Neuronal stem cell (in vitro differentiated cells): ENCODE measurements around the gene DOCK4.

ENCODE experiments used
- DNase-seq: peaks from one replicate; pipeline ENCODE4 v3.0.0-alpha.2; 2013; ENCODE audit warnings: low spot score
- H2AFZ ChIP-seq: one replicate; pipeline ENCODE4 v1.6.1; 2013; ENCODE audit warnings: mild to moderate bottlenecking, low read length, inconsistent platforms
- H2AK5ac ChIP-seq: 2 replicates; pipeline ENCODE4 v1.6.1; 2013; ENCODE audit warnings: low read depth, mild to moderate bottlenecking, inconsistent platforms, low read length, moderate library complexity, mixed read lengths
- H2BK120ac ChIP-seq: 2 replicates; pipeline ENCODE4 v1.6.1; 2013; ENCODE audit warnings: low read depth, mild to moderate bottlenecking, inconsistent platforms, low read length, moderate library complexity, mixed read lengths
- H2BK12ac ChIP-seq: one replicate; pipeline ENCODE4 v1.6.1; 2013; ENCODE audit warnings: low read length, inconsistent platforms
- H2BK15ac ChIP-seq: 2 replicates; pipeline ENCODE4 v1.6.1; 2013; ENCODE audit warnings: mild to moderate bottlenecking, low read length, inconsistent platforms, mixed read lengths
- H2BK5ac ChIP-seq: one replicate; pipeline ENCODE4 v1.6.1; 2013; ENCODE audit warnings: inconsistent platforms, mild to moderate bottlenecking, low read length, moderate library complexity
- H3K14ac ChIP-seq: one replicate; pipeline ENCODE4 v1.6.1; 2013; ENCODE audit warnings: low read length, inconsistent platforms
- H3K18ac ChIP-seq: 2 replicates; pipeline ENCODE4 v1.6.1; 2013; ENCODE audit warnings: low read length, inconsistent platforms
- H3K23ac ChIP-seq: 2 replicates; pipeline ENCODE4 v1.6.1; 2013; ENCODE audit warnings: low read depth, mild to moderate bottlenecking, mixed read lengths, low read length, inconsistent platforms; ENCODE audit not compliant: poor library complexity
- H3K27ac ChIP-seq: replicated peaks from 3 replicates; pipeline ENCODE4 v1.5.1; 2013; ENCODE audit warnings: low read length, inconsistent platforms
- H3K27me3 ChIP-seq, 3 experiments: 2 replicates each; pipeline ENCODE4 v1.6.1; 2013; ENCODE audit warnings: low read length in 3 of 3, mild to moderate bottlenecking in 2 of 3, inconsistent platforms in 1 of 3, low read depth in 1 of 3, mixed read lengths in 1 of 3, moderate library complexity in 1 of 3; ENCODE audit not compliant: control insufficient read depth in 3 of 3, insufficient read depth in 3 of 3
- H3K36me3 ChIP-seq, 2 donors: replicated peaks in 1 of 2; 2 replicates each; pipeline ENCODE4 v1.6.1; 2013; ENCODE audit warnings: low read length in 2 of 2; ENCODE audit not compliant: control insufficient read depth in 2 of 2, insufficient read depth in 2 of 2
- H3K4ac ChIP-seq: 2 replicates; pipeline ENCODE4 v1.6.1; 2013; ENCODE audit warnings: inconsistent platforms, mild to moderate bottlenecking, low read length, moderate library complexity
- H3K4me1 ChIP-seq, 2 donors: 1 replicate in 1 of 2; 2 replicates in 1 of 2; pipeline ENCODE4 v1.6.1; 2013; ENCODE audit warnings: low read length in 2 of 2, low read depth in 1 of 2; ENCODE audit not compliant: control insufficient read depth in 2 of 2, insufficient read depth in 1 of 2
- H3K4me2 ChIP-seq: one replicate; pipeline ENCODE4 v1.6.1; 2013; ENCODE audit warnings: mild to moderate bottlenecking, low read length, inconsistent platforms; ENCODE audit not compliant: insufficient read depth, poor library complexity, severe bottlenecking
- H3K4me3 ChIP-seq, 2 donors: 2 replicates each; pipeline ENCODE4 v1.5.1; 2013; ENCODE audit warnings: low read length in 2 of 2, mild to moderate bottlenecking in 2 of 2, inconsistent platforms in 1 of 2, moderate library complexity in 1 of 2
- H3K79me1 ChIP-seq: one replicate; pipeline ENCODE4 v1.6.1; 2013; ENCODE audit warnings: low read depth, mild to moderate bottlenecking, inconsistent platforms, low read length, moderate library complexity
- H3K9ac ChIP-seq: one replicate; pipeline ENCODE4 v1.6.1; 2013; ENCODE audit warnings: mild to moderate bottlenecking, low read depth, low read length, inconsistent platforms; ENCODE audit not compliant: poor library complexity
- H3K9me3 ChIP-seq, 2 donors: replicated peaks in 1 of 2; 2 replicates each; pipeline versions ENCODE3 to v1.6.1; 2013; ENCODE audit warnings: low read length in 2 of 2, mild to moderate bottlenecking in 2 of 2, inconsistent platforms in 1 of 2, low read depth in 1 of 2, mixed read lengths in 1 of 2, moderate library complexity in 1 of 2; ENCODE audit not compliant: control insufficient read depth in 2 of 2, insufficient read depth in 1 of 2
- H4K8ac ChIP-seq: one replicate; pipeline ENCODE4 v1.6.1; 2013; ENCODE audit warnings: low read depth, mild to moderate bottlenecking, inconsistent platforms, low read length, moderate library complexity
- H4K91ac ChIP-seq: one replicate; pipeline ENCODE4 v1.6.1; 2013; ENCODE audit warnings: low read length, low read depth, mild to moderate bottlenecking, inconsistent platforms; ENCODE audit not compliant: poor library complexity
- WGBS, 2 donors: extraction: QIAGEN DNeasy Blood & Tissue Kit; methylation state at CpG; one replicate each; pipeline ENCODE4 v1.1.7; 2013; ENCODE audit warnings: missing lambda C conversion rate in 2 of 2, mixed read lengths in 1 of 2; ENCODE audit not compliant: insufficient read length in 2 of 2, insufficient replicate concordance in 1 of 2; ENCODE audit errors: extremely low coverage in 2 of 2; 5-methylcytosine and 5-hydroxymethylcytosine counted together

DOCK4 gene

DNA sequence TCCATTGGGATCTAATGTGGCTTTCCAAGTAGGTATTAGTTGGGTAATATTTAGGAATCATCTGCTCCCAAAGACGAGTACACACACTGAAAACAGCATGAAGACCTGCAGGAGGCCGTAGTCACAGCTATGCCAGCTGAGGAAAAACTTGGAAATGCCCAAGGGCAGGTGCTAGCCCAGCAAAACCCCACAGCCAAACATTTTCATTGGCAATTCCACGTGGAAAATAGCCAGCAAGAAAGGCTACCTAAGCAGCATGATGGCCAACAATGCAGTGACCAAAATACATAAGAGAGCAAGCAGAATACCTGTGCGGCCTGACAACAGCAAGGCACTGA, 32.7 kb downstream of the DOCK4 start:
- no peak overlapping the region for H2BK120ac ChIP-seq
- no peak overlapping the region for H2BK15ac ChIP-seq
- H3K4me2 ChIP-seq: no peak overlapping the region
- H3K23ac ChIP-seq: no peak overlapping the region
- H3K36me3 ChIP-seq: no peaks in the 10 kb centered on the region
- H3K4me3 ChIP-seq: peak overlapping the region in 1 of 2 donors; percentile 25
- peaks cover 0 to 5% of the 10 kb centered on the region in 2 donors for H3K9me3 ChIP-seq
- peaks cover 0 to 7% of the 10 kb centered on the region in 2 donors for H3K4me1 ChIP-seq
- H3K27ac ChIP-seq: no peak overlapping the region
- no peak for DNase-seq
- no peak overlapping the region for H3K9ac ChIP-seq
- no peak overlapping the region for H2AFZ ChIP-seq
- WGBS, 2 donors: no CpG with 5 or more reads among the region's 4 CpGs
- no peaks in the 10 kb centered on the region for H3K27me3 ChIP-seq
- no peak overlapping the region for H3K14ac ChIP-seq
- no peak overlapping the region for H2BK12ac ChIP-seq
- H4K8ac ChIP-seq: no peak overlapping the region
- H3K18ac ChIP-seq: peak overlapping the region; percentile 23
- no peaks in the 10 kb centered on the region for H3K79me1 ChIP-seq
- H4K91ac ChIP-seq: no peak overlapping the region
- no peak overlapping the region for H2BK5ac ChIP-seq
- H2AK5ac ChIP-seq: no peak overlapping the region
- H3K4ac ChIP-seq: no peak overlapping the region

DNA sequence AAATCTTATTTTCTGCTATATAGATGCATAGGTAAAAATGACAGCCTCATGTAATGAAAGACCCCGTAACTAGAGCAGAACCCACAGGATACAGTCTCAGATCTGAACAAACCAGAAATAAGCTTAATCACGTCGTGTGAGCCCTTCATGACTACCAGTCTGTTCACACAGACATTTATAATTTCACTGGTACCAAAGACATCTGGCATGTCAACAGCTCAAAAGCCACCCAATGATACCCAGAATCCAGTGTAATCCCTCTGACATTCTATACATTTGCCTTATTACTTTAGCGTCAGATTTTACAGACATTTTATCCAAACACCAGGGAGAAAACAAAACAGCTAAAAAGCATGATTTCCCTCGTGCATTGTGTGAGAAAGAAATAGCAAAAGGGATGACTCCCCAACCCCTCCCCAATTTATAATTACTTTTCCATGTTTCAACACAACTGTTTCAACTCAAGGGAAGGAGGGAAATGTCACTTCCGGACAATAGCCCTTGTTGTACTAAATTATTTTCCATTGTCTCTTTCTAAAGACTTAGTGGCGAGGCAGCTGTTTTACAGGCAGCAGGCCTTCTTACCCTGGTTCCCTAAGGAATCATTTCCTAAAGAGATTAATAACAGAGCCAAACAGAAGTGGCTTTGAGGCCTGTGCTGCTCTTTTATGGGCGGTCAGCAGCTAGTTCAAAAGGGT, 33.2 kb downstream of the DOCK4 start:
- Histone ChIP-seq H3K23ac (no peak overlapping the region), H3K9ac (no peak overlapping the region), H3K27me3 (no peaks in the 10 kb centered on the region), H2BK12ac (no peak overlapping the region), H2AK5ac (no peak overlapping the region), H3K4me3 (no peak overlapping the region), H4K91ac (no peak overlapping the region), H3K18ac (no peak overlapping the region), H2AFZ (no peak overlapping the region), H3K14ac (no peak overlapping the region), H3K79me1 (no peaks in the 10 kb centered on the region), H3K4ac (no peak overlapping the region), H3K4me1 (peaks cover 0 to 9% of the 10 kb centered on the region in 2 donors), H3K4me2 (no peak overlapping the region), H4K8ac (no peak overlapping the region), H3K36me3 (no peaks in the 10 kb centered on the region), H2BK5ac (no peak overlapping the region), H2BK120ac (no peak overlapping the region), H3K9me3 (peaks cover 0 to 5% of the 10 kb centered on the region in 2 donors), H3K27ac (no peak overlapping the region), H2BK15ac (no peak overlapping the region)
- no peak for DNase-seq
- WGBS, 2 donors: no CpG with 5 or more reads among the region's 8 CpGs

DNA sequence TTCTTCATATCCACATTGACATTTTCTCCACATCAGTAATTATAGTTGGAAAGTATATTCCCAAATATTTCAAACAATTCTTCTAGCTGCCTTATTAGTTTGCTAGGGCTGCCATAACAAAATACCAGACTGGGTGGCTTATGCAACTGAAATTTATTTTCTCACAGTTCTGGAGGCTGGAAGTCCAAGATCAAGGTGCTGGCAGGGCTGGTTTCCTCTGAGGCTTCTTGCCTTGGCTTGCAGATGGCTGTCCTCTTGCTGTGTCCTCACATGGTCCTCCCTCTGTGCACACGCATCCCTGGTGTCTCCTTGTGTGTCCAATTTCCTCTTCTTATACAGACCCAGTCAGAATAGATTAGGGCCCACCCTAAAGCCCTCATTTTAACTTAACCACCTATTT, 34.5 kb downstream of the DOCK4 start:
- Histone ChIP-seq H2AFZ (no peak overlapping the region), H3K4me2 (no peak overlapping the region), H3K18ac (no peak overlapping the region), H3K27ac (no peak overlapping the region), H4K8ac (no peak overlapping the region), H3K27me3 (no peaks in the 10 kb centered on the region), H3K4me1 (peaks cover 0 to 9% of the 10 kb centered on the region in 2 donors), H3K9me3 (peaks cover 0 to 5% of the 10 kb centered on the region in 2 donors), H2BK120ac (no peak overlapping the region), H2AK5ac (no peak overlapping the region), H3K4ac (no peak overlapping the region), H2BK5ac (no peak overlapping the region), H3K79me1 (no peaks in the 10 kb centered on the region), H4K91ac (no peak overlapping the region), H3K14ac (no peak overlapping the region), H2BK15ac (no peak overlapping the region), H3K23ac (no peak overlapping the region), H3K36me3 (no peaks in the 10 kb centered on the region), H3K9ac (no peak overlapping the region), H2BK12ac (no peak overlapping the region), H3K4me3 (no peak overlapping the region)
- no peak for DNase-seq
- WGBS, 2 donors: no CpG with 5 or more reads among the region's 1 CpG

DNA sequence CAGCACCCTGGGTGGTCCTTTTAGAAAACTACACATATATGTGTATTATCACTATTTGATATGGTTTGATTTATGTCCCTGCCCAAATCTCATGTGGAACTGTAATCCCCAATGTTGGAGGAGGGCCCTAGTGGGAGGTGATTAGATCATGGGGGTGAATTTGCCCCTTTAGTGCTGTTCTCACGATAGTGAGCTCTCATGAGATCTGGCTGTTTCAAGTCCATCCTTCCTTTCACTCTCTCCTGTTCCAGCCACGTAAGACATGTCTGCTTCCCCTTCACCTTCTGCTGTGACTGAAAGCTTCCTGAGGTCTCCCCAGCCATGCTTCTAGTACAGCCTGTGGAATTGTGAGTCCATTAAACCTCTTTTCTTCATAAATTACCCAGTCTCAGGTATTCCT, 37.3 kb downstream of the DOCK4 start:
- H3K18ac ChIP-seq: no peak overlapping the region
- no peak overlapping the region for H2BK12ac ChIP-seq
- H3K23ac ChIP-seq: no peak overlapping the region
- no peak overlapping the region for H2BK5ac ChIP-seq
- no peak overlapping the region for H3K9ac ChIP-seq
- H3K9me3 ChIP-seq: peaks cover 0 to 5% of the 10 kb centered on the region in 2 donors
- H2AK5ac ChIP-seq: no peak overlapping the region
- no peaks in the 10 kb centered on the region for H3K36me3 ChIP-seq
- H3K4me3 ChIP-seq: no peak overlapping the region
- H3K4me2 ChIP-seq: no peak overlapping the region
- H4K91ac ChIP-seq: no peak overlapping the region
- H3K4ac ChIP-seq: no peak overlapping the region
- no peak for DNase-seq
- H2BK15ac ChIP-seq: no peak overlapping the region
- no CpG with 5 or more reads among the region's 2 CpGs for WGBS, 2 donors
- no peaks in the 10 kb centered on the region for H3K27me3 ChIP-seq
- H2AFZ ChIP-seq: no peak overlapping the region
- no peaks in the 10 kb centered on the region for H3K79me1 ChIP-seq
- H3K27ac ChIP-seq: no peak overlapping the region
- no peak overlapping the region for H4K8ac ChIP-seq
- no peak overlapping the region for H3K14ac ChIP-seq
- H3K4me1 ChIP-seq: peaks cover 2 to 10% of the 10 kb centered on the region in 2 donors
- no peak overlapping the region for H2BK120ac ChIP-seq
